HFF-Myc (cell line): ENCODE results near the gene AKR1B15.
"Not testable (repeated sequence)": the region's sequence is repeated elsewhere in the genome, so short reads cannot be mapped to it uniquely, and the experiment has no call there.

ENCODE experiments used
- DNase-seq: peaks from one replicate; pipeline ENCODE4 v3.0.0-alpha.2; 2011; ENCODE audit warnings: low read depth; ENCODE audit errors: extremely low read depth
- H3K4me3 ChIP-seq: replicated peaks from 2 replicates; pipeline ENCODE4 v1.5.1; 2011; ENCODE audit warnings: low read depth, mild to moderate bottlenecking, control low read depth, low read length
- CTCF ChIP-seq: IDR thresholded peaks from 2 replicates; pipeline ENCODE4 v1.5.1; 2012; ENCODE audit warnings: mild to moderate bottlenecking, low read depth, low read length, control low read depth; ENCODE audit errors: missing control alignments

The AKR1B15 gene

DNA sequence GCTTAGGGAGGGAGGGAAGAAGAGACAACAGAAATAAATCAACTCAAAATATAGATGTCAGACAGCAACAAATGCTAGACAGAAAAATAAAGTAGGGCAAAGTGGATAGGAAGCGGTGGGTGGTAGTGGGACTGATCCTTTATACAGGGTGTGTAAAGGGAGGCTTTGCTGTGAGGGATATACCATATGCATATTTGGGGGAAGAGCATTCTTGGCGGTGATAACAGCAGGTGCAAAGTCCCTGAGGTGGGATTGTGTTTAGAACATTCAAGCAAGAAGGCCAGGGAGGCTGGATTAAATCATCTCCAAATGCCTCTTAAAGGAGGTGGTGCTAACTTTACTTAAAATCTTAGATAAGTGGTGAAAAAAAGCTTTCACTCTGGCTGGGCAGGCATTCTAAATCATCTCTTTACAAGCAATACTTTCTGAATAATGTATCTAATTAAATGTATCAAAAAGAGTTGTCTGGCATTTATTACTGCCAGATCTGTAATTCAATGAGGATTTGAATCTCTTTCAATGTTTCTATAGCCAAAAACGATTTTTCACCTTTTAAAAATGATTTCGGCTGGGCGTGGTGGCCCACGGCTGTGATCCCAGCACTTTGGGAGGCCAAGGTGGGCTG, 9.4 kb upstream of the AKR1B15 start:
- TF ChIP-seq CTCF, result no peak
- H3K4me3 ChIP-seq, result no peak overlapping the region
- no peak for DNase-seq

DNA sequence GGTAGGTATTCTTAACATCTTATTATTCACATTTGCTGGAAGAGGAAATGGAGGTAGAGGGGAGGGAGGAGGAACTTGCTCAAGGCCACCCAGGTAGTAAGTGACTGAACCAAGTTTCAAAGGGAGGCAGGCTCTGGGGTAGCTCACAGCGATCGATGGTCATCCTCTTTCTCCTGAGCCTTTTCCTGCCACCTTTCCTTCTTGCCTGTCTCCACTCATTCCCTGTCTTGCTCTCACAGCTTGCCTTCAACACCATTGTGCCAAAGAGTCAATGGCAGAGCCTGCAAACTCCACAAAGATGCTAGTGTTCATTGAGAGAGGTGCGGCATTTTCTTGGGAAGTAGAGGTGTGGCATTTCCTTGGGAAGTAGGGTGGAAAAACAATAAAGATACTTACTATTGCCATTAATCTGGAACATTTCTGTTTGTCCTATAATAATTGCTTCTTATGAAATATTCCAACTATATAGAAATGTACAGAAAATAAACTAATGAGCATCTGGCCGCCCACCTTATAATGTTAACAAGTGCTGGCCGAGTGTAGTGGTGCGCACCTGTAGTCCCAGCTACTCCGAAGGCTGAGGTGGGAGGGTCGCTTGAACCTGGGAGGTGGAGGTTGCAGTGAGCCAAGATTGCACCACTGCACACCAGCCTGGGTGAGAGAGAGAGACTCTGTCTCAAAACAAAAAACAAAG, 7.3 kb upstream of the AKR1B15 start:
- DNase-seq, H3K4me3 ChIP-seq: not testable (repeated sequence)

DNA sequence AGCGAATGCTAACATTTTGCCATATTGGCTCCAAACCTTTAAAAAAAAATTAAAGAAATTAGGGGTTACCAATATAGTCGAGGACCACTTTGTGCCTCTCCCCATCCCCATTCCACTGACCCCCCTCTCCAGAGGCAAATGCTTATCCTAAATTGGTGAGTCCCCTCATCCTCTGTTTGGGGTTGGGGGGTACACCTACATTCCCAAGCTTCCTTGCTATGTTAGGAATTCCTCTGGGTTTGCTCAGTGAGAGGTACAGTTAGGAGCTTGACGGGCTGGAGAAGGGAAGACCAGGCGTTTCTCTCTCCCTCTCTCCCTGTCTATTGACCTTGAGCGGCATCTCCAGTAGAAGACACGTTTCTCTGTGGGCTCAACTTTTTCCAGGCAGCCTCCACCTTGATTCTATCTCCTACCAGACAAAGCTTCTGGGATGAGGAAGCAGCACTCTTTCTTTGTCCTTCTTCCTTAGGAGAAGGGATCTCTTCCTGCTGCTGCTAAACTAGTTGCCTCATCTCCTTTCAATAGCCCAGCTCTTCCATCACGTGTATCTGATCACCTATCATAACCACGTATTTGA, 6.6 kb upstream of the AKR1B15 start:
- no peak for TF ChIP-seq CTCF
- H3K4me3 ChIP-seq, result no peak overlapping the region
- no peak for DNase-seq

- H3K4me3 ChIP-seq, result no peak overlapping the region
- no peak for DNase-seq
- TF ChIP-seq CTCF, result no peak
Measured at GRCh38 chr7:134545380-134545779, 3.5 kb upstream of the AKR1B15 start.

- no peak overlapping the region for H3K4me3 ChIP-seq
- TF ChIP-seq CTCF, result no peak
- DNase-seq, result no peak
Measured at GRCh38 chr7:134545918-134546317, 3.0 kb upstream of the AKR1B15 start.

DNA sequence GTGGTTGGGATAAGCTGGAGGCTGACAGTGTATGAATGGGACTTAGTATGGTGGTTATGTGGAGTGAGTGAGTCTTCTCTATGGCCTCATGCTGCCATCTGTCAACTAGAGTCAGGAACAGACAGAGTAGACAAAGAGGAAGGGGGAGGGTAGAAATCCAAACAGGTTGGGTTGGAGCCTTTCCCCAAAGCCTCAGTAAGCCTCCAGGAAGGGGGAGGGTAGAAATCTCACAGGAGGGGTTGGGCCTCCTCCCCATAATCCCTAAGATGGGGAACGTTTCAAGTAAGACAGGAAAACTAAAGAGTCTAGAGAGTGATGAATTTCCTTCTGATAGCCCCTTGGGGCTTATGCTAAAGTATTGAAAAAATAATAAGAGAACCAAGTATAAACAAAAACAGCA, 2.0 kb upstream of the AKR1B15 start:
- H3K4me3 ChIP-seq, result no peak overlapping the region
- DNase-seq, result no peak
- TF ChIP-seq CTCF, result no peak

DNA sequence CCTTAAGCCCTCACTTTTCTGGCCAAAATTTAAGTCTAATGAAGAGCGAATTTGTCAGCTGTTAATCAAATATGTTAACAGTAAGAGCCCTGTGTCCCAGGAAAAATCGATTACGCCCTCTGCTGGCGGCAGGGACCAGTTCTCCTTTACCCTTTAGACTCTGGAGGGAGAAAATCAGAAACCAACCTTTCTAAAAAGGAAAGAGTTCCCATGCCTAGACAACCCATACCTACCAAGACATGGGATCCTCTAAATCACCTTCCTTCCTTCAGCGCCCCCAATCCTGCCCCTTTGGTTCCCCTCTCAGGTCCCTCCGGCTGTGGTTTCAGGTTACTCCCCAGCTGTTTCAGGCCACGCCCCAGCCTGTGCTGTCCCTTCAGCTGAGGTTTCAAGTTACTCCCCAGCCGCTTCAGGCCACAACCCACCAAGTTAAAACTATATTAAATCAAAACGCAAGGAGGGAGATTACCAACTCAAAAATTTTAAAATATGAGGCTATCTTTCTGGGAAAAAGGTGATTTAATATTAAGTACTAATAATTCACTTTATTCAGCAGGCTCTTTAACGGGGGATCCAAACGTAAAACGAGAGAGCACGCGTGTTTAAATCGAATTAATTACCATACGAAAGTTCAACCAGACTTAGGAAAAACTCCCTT, 1.4 kb upstream of the AKR1B15 start:
- H3K4me3 ChIP-seq, result peak overlapping the region; percentile 29
- TF ChIP-seq CTCF, result peak; percentile 92
- DNase-seq, result peak; percentile 29
